Upper lobe of left lung (tissue), 6 donors: ENCODE measurements around the gene TPT1. TPM values are rescaled to one million over a fixed set of nuclear protein-coding genes. Genes with fewer than 3 reads are reported as not detected.
A peak's percentile ranks its signal among the peaks of the same experiment; 100 is the strongest.

Source experiments
- ATAC-seq, 2 donors: fragments of 200-7000 bp; cut with Tn5 transposase; one replicate each; pipeline ENCODE4 v1.9.1; 2022; ENCODE audit warnings: mild to moderate bottlenecking in 2 of 2, moderate library complexity in 2 of 2; ENCODE audit not compliant: low FRiP score in 2 of 2
- DNase-seq, 2 donors: peaks; one replicate each; pipeline ENCODE4 v3.0.0-alpha.2; 2019 to 2020
- H3K27ac ChIP-seq, 4 donors: fragments of 200-600 bp; sonication (generic); one replicate each; pipeline ENCODE4 v1.5.1; 2016 to 2019
- H3K27me3 ChIP-seq, 4 donors: fragments of 200-600 bp; sonication (generic); one replicate each; pipeline ENCODE4 v1.5.1; 2017 to 2019
- H3K36me3 ChIP-seq, 4 donors: fragments of 200-600 bp; sonication (generic); one replicate each; pipeline ENCODE4 v1.5.1; 2016 to 2019
- H3K4me1 ChIP-seq, 4 donors: fragments of 200-600 bp; sonication (generic); one replicate each; pipeline ENCODE4 v1.5.1; 2018 to 2019
- H3K4me3 ChIP-seq, 4 donors: fragments of 200-600 bp; sonication (generic); one replicate each; pipeline ENCODE4 v1.5.1; 2017 to 2019; ENCODE audit warnings: mild to moderate bottlenecking in 2 of 4, moderate library complexity in 1 of 4
- H3K9me3 ChIP-seq, 4 donors: fragments of 200-600 bp; sonication (generic); one replicate each; pipeline ENCODE4 v1.5.1; 2018 to 2019
- CTCF ChIP-seq, 6 experiments: fragments of 450-650 bp in 4 of 6; fragments of 200-600 bp in 2 of 6; sonication (generic) in 2 of 6; IDR thresholded peaks; one replicate each; pipeline ENCODE4 v1.5.1; 2016 to 2019; ENCODE audit warnings: antibody characterized with exemption in 6 of 6
- EP300 ChIP-seq, 4 donors: sonication (generic); formaldehyde crosslinking; IDR thresholded peaks; one replicate each; pipeline ENCODE4 v1.5.1; 2017; ENCODE audit warnings: antibody characterized with exemption in 4 of 4, control low read depth in 2 of 4
- POLR2A ChIP-seq, 4 donors: fragments of 450-650 bp; IDR thresholded peaks; one replicate each; pipeline ENCODE4 v1.5.1; 2016 to 2017; ENCODE audit warnings: antibody characterized with exemption in 4 of 4, mild to moderate bottlenecking in 2 of 4
- POLR2AphosphoS5 ChIP-seq, 2 donors: sonication (generic); formaldehyde crosslinking; IDR thresholded peaks; one replicate each; pipeline ENCODE4 v1.5.1; 2017; ENCODE audit warnings: antibody characterized with exemption in 2 of 2
- WGBS, 2 donors: methylation state at CpG; one replicate each; pipeline ENCODE4 v1.1.5; 2017 to 2018; 5-methylcytosine and 5-hydroxymethylcytosine counted together
- total RNA-seq, 6 donors: library from RNA; depleted of rRNA in 4 of 6; stranded (reverse); fragments of >200 nt in 4 of 6; gene quantifications; one replicate each; pipeline versions ENCODE4 v1.1.0 to v1.2.1, GENCODE V29; 2016 to 2021
- donor health status: DM: no; HTN: no; CAD: no; lungs with moderate emphysema.
- donor health status: DM: no; HTN: yes; CAD: no; lungs with severe emphysema.

The TPT1 gene
- total RNA-seq, 6 donors from 2014 or later: 1,931 to 4,546 (median 2,844) TPM

DNA sequence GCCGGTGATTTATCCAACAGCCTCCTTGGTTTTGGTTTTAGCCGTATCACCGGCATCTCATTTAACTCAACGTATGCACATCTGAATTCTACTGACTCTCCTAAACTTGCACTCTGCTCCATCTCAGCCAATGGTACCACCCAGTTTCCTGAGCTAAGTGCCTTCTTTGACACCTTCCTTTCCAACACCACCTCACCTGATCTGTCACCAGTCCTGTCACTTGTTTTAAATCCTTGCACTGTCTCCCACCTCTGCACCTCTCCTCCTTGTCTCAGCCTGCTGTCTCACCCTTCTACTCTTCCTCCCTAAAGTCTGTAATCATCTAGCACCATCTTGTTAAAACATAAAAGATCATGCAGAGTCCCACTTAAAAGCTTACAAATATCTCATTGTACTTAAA lies 28.1 kb upstream of the TPT1 start:
- no peak for ATAC-seq
- Histone ChIP-seq H3K9me3 (no peaks in the 10 kb centered on the region), H3K36me3 (peaks cover 0 to 7% (median 3%) of the 10 kb centered on the region in 4 donors), H3K27me3 (no peaks in the 10 kb centered on the region), H3K4me3 (no peak overlapping the region), H3K4me1 (peaks cover 14 to 25% (median 14%) of the 10 kb centered on the region in 4 donors), H3K27ac (no peak overlapping the region)
- TF ChIP-seq POLR2A (IDR thresholded peaks at IDR 0.05): no peak
- TF ChIP-seq EP300 (IDR thresholded peaks at IDR 0.05): no peak
- TF ChIP-seq CTCF (IDR thresholded peaks at IDR 0.05): no peak
- TF ChIP-seq POLR2AphosphoS5 (IDR thresholded peaks at IDR 0.05): no peak
- no peak for DNase-seq
- 77 to 97% methylated on average over 4 of the region's 4 CpGs for WGBS, 2 donors

DNA sequence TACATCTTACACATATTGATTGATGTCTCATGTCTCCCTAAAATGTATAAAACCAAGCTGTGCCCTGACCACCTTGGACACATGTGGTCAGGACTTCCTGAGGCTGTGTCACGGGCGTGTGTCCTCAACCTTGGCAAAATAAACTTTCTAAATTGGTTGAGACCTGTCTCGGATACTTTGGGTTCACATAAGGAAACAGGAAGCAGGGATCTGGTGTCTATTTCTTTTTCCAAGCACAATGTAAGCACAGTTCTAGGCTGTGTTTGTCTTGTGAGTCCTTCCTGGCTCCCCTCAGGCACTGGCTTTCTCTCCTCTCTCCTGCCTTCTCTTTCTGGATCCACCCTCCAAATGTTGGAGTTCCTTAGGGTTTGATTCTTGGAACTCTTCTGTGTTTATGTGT lies 27.6 kb upstream of the TPT1 start:
- peaks cover 14 to 25% (median 14%) of the 10 kb centered on the region in 4 donors for H3K4me1 ChIP-seq
- ATAC-seq (no peak), DNase-seq (no peak)
- H3K36me3 ChIP-seq: peaks cover 0 to 7% (median 3%) of the 10 kb centered on the region in 4 donors
- no peak for TF ChIP-seq EP300 (IDR thresholded peaks at IDR 0.05)
- TF ChIP-seq POLR2A (IDR thresholded peaks at IDR 0.05): no peak
- no peak for TF ChIP-seq CTCF (IDR thresholded peaks at IDR 0.05)
- no peak for TF ChIP-seq POLR2AphosphoS5 (IDR thresholded peaks at IDR 0.05)
- 16 to 40% methylated on average over 3 of the region's 3 CpGs for WGBS, 2 donors
- no peaks in the 10 kb centered on the region for H3K27me3 ChIP-seq
- no peak overlapping the region for H3K4me3 ChIP-seq
- H3K27ac ChIP-seq: peak overlapping the region in 1 of 4 donors; percentile 7
- no peaks in the 10 kb centered on the region for H3K9me3 ChIP-seq

DNA sequence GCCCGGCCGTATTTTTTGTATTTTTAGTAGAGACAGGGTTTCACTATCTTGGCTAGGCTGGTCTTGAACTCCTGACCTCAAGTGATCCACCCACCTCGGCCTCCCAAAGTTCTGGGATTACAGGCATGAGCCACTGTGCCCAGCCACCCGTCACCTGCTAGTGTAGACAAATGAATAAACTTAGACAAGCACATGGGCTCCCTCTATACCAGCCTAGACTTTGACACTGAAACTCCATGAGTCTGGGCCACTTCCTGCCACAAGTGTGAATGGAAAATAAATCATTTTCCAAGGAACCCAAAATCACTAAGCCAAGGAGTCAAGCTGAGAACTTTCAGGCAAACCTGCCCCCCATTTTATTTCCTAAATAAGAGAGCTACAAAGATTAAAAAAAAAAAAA lies 27.0 kb upstream of the TPT1 start:
- peaks cover 0 to 8% (median 4%) of the 10 kb centered on the region in 4 donors for H3K36me3 ChIP-seq
- peaks cover 14 to 25% (median 14%) of the 10 kb centered on the region in 4 donors for H3K4me1 ChIP-seq
- DNase-seq (no peak), ATAC-seq (no peak)
- H3K27ac ChIP-seq: peak overlapping the region in 1 of 4 donors; percentile 14
- 74 to 92% methylated on average over 4 of the region's 4 CpGs for WGBS, 2 donors
- no peak overlapping the region for H3K4me3 ChIP-seq
- H3K9me3 ChIP-seq: no peaks in the 10 kb centered on the region
- TF ChIP-seq POLR2AphosphoS5 (IDR thresholded peaks at IDR 0.05): no peak
- no peaks in the 10 kb centered on the region for H3K27me3 ChIP-seq

DNA sequence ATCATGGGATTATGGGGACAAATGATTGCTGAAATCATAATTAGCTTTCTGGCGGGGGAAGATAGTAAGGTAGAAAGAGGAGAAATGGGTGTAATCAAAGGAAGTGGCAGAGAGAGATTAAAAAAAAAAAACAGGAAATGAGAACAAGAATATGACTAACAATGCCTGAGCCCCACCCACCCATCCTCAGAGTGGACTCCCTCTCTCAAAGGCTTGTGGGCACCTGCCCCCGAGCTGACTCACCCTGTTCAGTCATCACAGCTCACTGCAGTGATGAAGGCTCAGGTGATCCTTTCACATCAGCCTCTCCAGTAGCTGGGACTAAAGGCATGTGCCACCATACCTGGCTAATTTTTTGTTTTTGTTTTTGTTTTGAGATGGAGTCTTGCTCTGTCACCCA lies 26.4 kb upstream of the TPT1 start:
- ATAC-seq: peak; percentile 68 to 75
- 35 to 45% methylated on average over 2 of the region's 2 CpGs for WGBS, 2 donors
- H3K36me3 ChIP-seq: peaks cover 0 to 15% (median 5%) of the 10 kb centered on the region in 4 donors
- peak in 1 of 2 donors; percentile 79 for DNase-seq
- peaks cover 14 to 25% (median 14%) of the 10 kb centered on the region in 4 donors for H3K4me1 ChIP-seq
- H3K27me3 ChIP-seq: no peaks in the 10 kb centered on the region
- H3K4me3 ChIP-seq: no peak overlapping the region
- peak overlapping the region in 1 of 4 donors; percentile 14 for H3K27ac ChIP-seq
- TF ChIP-seq EP300 (IDR thresholded peaks at IDR 0.05): no peak
- no peak for TF ChIP-seq CTCF (IDR thresholded peaks at IDR 0.05)
- TF ChIP-seq POLR2AphosphoS5 (IDR thresholded peaks at IDR 0.05): no peak
- TF ChIP-seq POLR2A (IDR thresholded peaks at IDR 0.05): no peak
- H3K9me3 ChIP-seq: no peaks in the 10 kb centered on the region

- no peak overlapping the region for H3K27ac ChIP-seq
- no peaks in the 10 kb centered on the region for H3K9me3 ChIP-seq
- 93 to 98% methylated on average over 4 of the region's 4 CpGs for WGBS, 2 donors
- ATAC-seq (no peak), DNase-seq (no peak)
- H3K36me3 ChIP-seq: peaks cover 0 to 23% (median 8%) of the 10 kb centered on the region in 4 donors
- TF ChIP-seq EP300 (IDR thresholded peaks at IDR 0.05): no peak
- peaks cover 6 to 14% (median 8%) of the 10 kb centered on the region in 4 donors for H3K4me1 ChIP-seq
- no peaks in the 10 kb centered on the region for H3K27me3 ChIP-seq
- no peak overlapping the region for H3K4me3 ChIP-seq
Observed at GRCh38 chr13:45365558-45365885, 24.5 kb upstream of the TPT1 start.

GRCh38 chr13:45364876-45365557 lies 24.0 kb upstream of the TPT1 start:
- Histone ChIP-seq H3K4me3 (no peak overlapping the region), H3K9me3 (no peaks in the 10 kb centered on the region), H3K4me1 (peaks cover 6 to 13% (median 8%) of the 10 kb centered on the region in 4 donors), H3K27me3 (no peaks in the 10 kb centered on the region), H3K27ac (no peak overlapping the region), H3K36me3 (peaks cover 0 to 24% (median 10%) of the 10 kb centered on the region in 4 donors)
- DNase-seq: no peak
- TF ChIP-seq POLR2A (IDR thresholded peaks at IDR 0.05) (no peak), POLR2AphosphoS5 (IDR thresholded peaks at IDR 0.05) (no peak), EP300 (IDR thresholded peaks at IDR 0.05) (no peak), CTCF (IDR thresholded peaks at IDR 0.05) (no peak)
- ATAC-seq: no peak
- 91 to 92% methylated on average over 10 of the region's 10 CpGs for WGBS, 2 donors
